A549 (cell line): ENCODE results near the gene LARGE2.

ENCODE experiments used
- ATOH8 ChIP-seq: fragments of 250-450 bp; sonication (Bioruptor Pico); IDR thresholded peaks from 2 replicates; pipeline ENCODE4 v1.5.0; 2020; ENCODE audit warnings: low read depth, mild to moderate bottlenecking, moderate library complexity
- CHD2 ChIP-seq: fragments of 150-350 bp; IDR thresholded peaks from 2 replicates; pipeline ENCODE4 v1.6.1; 2014; ENCODE audit warnings: low read length; ENCODE audit not compliant: partially characterized antibody
- CTCF ChIP-seq: fragments of >200 bp; sonication (Bioruptor Twin); formaldehyde crosslinking; IDR thresholded peaks from 3 replicates; pipeline ENCODE4 v1.5.1; 2016
- ELK1 ChIP-seq: fragments of 150-350 bp; IDR thresholded peaks from 2 replicates; pipeline ENCODE4 v1.6.1; 2014; ENCODE audit warnings: low read depth, mild to moderate bottlenecking, low read length
- EP300 ChIP-seq, 2 experiments: fragments of >200 bp; sonication (Bioruptor Twin); formaldehyde crosslinking; IDR thresholded peaks; 2 replicates in 1 of 2; 3 replicates in 1 of 2; pipeline ENCODE4 v1.6.1; 2016 to 2017
- KDM1A ChIP-seq: fragments of 200-600 bp; sonication (generic); IDR thresholded peaks from 2 replicates; pipeline ENCODE4 v1.6.1; 2016; ENCODE audit warnings: low read depth, mild to moderate bottlenecking
- RAD21 ChIP-seq, 2 experiments: fragments of >200 bp in 1 of 2; sonication (Bioruptor Twin) in 1 of 2; formaldehyde crosslinking in 1 of 2; IDR thresholded peaks in 1 of 2; conservative IDR thresholded peaks in 1 of 2; 2 replicates in 1 of 2; 3 replicates in 1 of 2; pipeline ENCODE4 v1.6.1; 2012 to 2018; ENCODE audit warnings: inconsistent platforms in 1 of 2
- RCOR1 ChIP-seq: fragments of 150-350 bp; IDR thresholded peaks from 2 replicates; pipeline ENCODE4 v1.6.1; 2014; ENCODE audit warnings: antibody characterized with exemption, low read length, low read depth
- SMC3 ChIP-seq: fragments of >200 bp; sonication (Bioruptor Twin); formaldehyde crosslinking; IDR thresholded peaks from 3 replicates; pipeline ENCODE4 v1.6.1; 2018; ENCODE audit warnings: inconsistent platforms
- TP53 ChIP-seq: fragments of 250-450 bp; sonication (Bioruptor Pico); IDR thresholded peaks from 2 replicates; pipeline ENCODE4 v1.5.0; 2021; ENCODE audit warnings: mild to moderate bottlenecking, moderate library complexity
- ZC3H11A ChIP-seq: fragments of 450-650 bp; IDR thresholded peaks from 2 replicates; pipeline ENCODE4 v1.6.1; 2014; ENCODE audit warnings: antibody characterized with exemption, mild to moderate bottlenecking
- TF ChIP-seq, protein P1 (sequence below): IDR thresholded peaks from 2 replicates; pipeline ENCODE4 v1.6.1; 2012

DNA sequence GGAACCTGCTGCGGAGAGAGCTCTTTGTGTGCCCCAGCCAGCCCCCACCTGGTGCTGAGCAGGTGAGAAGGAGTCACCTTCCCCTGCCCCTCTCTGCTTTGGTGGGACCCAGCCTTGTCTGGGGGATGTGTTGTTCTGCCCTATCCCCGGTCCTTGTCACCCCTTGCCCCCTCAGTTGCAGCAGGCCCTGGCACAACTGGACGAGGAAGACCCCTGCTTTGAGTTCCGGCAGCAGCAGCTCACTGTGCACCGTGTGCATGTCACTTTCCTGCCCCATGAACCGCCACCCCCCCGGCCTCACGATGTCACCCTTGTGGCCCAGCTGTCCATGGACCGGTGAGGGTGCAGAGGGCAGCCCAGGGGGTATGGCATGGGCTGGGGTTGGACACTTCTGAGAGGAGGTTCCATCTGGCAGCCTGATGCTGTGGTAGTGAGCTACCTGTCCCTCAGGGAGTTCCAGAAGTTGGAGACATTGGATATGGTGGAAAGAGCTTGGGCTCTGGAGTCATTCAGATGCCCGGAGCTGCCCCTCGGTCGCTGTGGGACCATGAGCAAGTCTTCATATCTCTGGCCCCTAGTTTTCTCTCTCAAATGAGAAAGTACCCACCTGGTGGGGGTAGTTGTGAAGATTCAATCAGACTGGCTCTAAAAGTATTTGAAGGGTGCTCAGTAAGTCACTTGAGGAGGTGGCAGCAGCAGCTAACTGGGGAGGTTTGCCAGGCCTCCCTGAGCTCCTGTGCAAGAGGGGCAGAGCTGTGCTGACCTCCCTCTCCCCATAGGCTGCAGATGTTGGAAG lies 4.3 kb downstream of the LARGE2 start:
- TF ChIP-seq ELK1, result no peak
- TF ChIP-seq CTCF, result no peak
- no peak for TF ChIP-seq EP300 (IDR thresholded peaks at IDR 0.05)
- TF ChIP-seq TP53 (CRISPR knock-in tag), result no peak
- no peak for TF ChIP-seq ATOH8 (CRISPR knock-in tag)
- no peak for TF ChIP-seq RCOR1
- TF ChIP-seq, protein P1, sequence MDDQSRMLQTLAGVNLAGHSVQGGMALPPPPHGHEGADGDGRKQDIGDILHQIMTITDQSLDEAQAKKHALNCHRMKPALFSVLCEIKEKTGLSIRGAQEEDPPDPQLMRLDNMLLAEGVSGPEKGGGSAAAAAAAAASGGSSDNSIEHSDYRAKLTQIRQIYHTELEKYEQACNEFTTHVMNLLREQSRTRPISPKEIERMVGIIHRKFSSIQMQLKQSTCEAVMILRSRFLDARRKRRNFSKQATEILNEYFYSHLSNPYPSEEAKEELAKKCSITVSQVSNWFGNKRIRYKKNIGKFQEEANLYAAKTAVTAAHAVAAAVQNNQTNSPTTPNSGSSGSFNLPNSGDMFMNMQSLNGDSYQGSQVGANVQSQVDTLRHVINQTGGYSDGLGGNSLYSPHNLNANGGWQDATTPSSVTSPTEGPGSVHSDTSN, result no peak
- TF ChIP-seq RAD21 (conservative IDR thresholded peaks at IDR 0.05 in 1 of 2, IDR thresholded peaks at IDR 0.05 in 1 of 2), result no peak
- TF ChIP-seq ZC3H11A, result no peak
- TF ChIP-seq CHD2, result no peak
- no peak for TF ChIP-seq SMC3
- no peak for TF ChIP-seq KDM1A
